COLO668 (cell line): ENCODE measurements around the gene TOR1A.

Experiments
- DNase-seq: peaks from one replicate; lab custom pipeline; 2025; ENCODE audit not compliant: unreplicated experiment; lab: John Stamatoyannopoulos, UW

TOR1A gene

DNA sequence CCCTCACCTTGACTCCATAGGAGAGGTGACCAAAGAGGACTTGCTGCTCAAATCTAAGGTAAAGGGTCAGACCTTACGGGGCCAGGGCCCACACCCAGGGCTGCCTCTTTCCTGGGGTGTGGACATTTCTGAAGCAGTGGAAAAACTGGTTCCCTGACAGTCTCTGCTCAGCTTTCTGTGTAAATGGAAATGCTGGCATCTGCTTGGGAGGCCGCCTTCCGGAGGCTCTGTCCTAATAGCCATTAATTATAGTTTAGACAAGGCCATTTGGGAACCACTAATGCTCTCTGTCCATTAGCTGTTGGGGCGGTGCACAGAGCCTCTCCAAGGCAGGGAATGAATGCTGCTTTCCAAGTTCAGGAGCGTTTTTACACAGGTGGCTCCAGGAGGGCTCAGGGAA is 28.6 kb upstream of the TOR1A start:
- DNase-seq, result no peak

DNA sequence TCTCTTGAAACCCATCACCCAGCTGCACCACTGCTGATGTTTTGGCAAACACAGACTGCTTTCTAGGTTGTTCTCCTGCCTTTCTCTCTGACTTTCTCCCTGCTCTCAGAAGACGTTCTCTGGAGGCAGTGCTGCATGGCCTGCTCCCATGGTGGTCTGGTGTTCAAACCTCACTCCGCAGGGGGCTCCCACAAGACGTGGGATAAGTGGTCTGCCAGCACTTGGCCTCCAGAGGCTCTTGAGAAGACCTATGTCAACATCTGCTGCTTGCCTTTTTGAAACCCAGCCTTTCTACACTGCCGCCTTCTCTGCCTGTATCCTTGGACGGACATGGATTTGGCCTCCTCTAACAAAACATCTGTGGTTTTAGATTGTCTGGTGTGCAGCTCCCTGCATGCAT is 27.9 kb upstream of the TOR1A start:
- no peak for DNase-seq

DNA sequence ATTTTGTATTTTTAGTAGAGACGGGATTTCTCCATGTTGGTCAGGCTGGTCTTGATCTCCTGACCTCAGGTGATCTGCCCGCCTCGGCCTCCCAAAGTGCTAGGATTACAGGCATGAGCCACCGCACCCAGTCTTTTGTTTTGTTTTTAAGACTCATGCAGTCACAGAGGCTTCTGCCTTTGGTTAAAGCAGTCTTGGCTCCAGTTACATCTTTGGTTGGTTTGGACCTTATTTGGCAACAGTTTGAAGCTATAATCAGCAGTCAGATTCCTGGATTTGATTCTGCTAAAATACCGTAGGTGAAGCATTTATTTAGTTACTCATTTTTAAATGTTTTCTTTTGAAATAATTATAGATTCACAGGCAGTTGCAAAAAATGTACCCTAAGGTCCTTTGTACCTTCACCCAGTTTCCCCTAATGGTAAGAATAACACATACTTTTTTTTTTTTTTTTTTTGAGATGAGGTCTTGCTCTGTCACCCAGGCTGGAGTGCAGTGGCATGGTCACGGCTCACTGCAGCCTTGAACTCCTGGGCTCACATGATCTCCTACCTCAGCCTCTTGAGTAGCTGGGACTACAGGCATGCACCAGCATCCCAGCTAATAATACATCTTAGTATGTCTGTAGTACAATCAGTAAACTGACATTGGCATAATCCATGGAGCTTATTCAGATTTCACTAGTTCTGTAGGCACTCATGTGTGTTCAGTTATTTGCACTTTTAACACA is 27.1 kb upstream of the TOR1A start:
- no peak for DNase-seq

DNA sequence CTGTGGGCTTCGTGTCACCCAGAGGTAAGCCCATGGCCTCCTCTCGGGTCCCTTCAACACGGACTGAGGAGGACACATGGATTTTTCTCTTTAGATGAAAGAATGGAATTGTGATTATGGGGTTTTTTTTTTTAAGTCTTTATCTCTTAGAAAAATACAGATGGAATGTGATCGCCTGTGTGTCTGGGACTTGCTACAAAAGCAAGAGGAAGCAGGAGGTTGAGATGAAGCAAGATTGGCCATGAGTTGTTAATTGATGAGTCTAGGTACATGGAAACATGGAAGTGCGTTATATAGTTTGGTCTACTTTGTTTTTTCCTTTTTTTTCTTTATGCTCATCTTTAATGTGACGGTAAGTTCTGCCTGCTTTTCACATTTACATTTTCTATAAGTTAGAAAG is 26.0 kb upstream of the TOR1A start:
- DNase-seq, result no peak

DNA sequence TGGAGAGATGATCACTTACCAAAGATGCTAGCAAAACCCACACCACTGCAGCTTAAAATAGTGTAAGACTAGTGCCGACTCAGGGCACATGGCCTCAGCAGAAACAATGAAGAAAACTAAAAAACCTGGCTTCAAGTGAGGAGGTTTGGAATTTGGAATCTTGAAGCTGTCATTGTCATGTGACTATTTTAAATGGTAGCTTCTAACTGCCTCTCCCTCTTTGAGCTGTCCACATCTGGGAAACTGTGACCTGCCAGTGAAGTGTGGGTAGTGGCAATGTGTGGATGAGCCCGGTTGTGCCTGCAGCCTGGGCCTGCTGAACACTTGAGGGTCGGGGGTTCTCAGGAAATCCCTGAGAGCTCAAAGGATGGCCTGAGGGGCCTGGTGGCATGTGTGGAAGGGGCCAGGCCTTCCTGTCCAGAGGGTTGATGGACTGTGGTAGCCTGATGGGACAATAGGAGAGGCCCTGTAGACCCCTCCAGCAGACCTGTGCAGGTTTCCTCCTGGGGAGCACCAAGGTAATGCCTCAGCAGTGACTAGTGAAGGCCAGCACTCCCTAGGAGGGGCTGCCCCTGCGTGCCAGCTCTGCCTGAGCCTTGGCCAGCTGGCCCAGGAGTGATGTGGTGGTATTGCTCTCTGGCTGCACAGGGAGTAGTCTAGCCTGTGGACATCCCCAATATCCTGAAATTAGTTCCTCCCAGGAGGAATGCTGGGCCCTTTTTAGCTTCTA is 24.9 kb upstream of the TOR1A start:
- DNase-seq, result no peak

DNA sequence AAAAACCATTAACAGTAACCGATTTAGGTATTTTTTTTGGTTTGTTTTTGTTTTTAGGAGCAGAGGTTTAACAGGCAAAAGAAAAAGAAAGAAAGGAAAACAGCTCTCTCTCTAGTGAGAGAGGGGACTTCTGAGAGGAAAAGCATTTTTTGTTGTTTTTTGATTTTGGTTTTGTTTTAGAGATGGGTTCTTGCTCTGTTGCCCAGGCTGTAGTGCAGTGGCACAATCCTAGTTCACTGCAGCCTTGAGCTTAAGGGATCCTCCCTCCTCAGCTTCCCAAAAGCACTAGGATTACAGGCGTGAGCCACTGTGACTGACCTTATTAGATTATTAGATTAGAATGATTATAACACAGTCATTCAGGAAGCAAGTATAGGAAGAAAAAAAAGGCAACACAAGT is 21.4 kb upstream of the TOR1A start:
- DNase-seq, result no peak

DNA sequence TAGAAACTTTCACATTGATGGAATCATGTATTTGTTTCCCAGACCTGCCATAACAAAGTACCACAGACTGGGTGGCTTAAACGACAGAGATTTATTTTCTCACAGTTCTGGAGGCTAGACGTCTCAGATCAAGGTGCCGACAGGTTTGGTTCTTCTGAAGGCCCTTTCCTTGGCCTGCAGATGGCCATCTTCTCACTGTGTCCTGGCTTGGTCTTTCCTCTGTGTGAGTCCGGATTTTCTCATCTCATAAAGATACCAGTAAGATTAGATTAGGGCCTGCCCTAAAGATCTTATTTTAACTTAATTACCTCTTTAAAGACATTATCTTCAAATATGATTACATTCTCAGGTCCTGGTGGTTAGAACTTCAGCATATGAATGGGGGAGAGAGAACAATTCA is 17.1 kb upstream of the TOR1A start:
- DNase-seq, result no peak

DNA sequence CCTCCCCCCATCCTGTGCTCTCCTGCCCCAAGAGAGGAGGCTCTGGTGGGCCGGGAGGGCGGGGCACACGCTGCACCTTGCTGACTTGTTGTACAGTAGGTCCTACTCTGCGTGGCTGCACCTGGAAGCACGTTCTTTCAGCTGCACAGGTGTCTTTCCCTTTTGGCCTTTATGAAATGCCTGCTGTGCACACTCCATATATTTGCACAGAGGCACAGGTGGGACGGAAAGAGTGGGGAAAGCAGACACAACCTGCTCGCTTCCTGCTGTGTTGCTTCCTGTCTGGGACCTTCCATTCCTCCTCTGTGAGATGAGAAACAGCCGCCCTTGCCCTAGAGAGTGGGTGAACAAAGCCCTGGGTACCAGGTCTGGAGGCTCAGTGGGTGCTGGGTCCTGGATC is 16.1 kb upstream of the TOR1A start:
- peak; percentile 88 for DNase-seq

DNA sequence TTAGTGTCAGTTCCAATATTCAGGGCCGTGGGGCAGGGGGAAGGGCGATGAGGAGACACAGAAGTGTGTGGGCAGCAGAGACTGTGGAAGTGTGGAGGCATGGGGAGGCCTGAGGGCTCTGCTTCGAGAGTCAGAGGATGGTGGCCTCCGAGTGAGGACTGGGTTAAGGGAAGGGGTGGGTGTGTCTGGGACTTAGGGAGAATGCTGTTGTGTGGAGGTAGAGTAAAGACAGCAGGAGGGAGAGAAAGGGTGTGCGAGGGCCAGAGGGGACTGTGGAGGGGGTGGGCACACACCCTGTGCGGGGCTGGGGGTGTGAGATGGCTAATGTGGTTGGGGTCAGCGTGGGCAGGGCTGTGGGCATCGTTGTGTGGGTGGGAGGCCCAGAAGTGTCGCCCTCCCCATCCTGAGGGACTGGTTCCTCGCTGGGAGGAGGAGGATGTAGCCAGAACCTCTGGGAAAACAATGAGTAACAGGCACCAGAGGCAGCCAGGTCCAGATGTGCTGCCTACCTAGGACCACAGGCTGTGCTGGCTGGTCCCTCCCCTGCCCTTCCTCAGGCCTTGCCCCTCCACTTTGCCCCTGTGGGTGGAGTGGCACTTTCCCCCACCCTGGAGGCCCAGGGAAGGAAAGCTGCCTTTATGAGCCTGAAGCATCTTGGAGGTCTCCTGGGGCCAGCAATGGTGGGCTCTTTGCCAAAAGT is 15.5 kb upstream of the TOR1A start:
- DNase-seq, result peak; percentile 81

DNA sequence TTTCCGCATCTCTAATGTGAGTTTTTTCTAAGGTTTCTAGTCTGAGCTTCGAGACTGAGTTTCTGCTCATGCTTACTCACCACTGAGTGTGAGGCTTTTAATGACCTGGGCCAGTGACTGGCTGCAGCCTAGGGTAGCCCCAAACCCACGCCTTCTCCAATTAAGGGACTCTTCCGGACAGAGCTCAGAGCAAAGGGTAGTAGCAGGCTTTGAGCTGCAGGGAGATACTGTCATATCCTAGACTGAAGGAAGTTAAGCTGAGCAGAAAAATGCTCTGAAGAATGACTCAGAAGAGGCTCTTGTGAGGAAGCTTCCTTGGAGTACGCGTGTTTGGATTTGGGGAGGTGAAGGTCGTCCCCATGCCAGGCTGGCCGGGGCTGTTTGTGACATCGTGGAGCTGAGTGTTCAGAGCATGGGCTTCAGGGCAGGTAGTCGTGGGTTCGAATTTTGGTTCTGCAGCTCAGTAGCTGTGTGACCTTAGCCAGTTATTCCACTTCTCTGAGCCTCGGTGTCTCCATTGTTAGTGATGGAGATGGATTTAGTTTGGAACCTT is 14.8 kb upstream of the TOR1A start:
- no peak for DNase-seq

DNA sequence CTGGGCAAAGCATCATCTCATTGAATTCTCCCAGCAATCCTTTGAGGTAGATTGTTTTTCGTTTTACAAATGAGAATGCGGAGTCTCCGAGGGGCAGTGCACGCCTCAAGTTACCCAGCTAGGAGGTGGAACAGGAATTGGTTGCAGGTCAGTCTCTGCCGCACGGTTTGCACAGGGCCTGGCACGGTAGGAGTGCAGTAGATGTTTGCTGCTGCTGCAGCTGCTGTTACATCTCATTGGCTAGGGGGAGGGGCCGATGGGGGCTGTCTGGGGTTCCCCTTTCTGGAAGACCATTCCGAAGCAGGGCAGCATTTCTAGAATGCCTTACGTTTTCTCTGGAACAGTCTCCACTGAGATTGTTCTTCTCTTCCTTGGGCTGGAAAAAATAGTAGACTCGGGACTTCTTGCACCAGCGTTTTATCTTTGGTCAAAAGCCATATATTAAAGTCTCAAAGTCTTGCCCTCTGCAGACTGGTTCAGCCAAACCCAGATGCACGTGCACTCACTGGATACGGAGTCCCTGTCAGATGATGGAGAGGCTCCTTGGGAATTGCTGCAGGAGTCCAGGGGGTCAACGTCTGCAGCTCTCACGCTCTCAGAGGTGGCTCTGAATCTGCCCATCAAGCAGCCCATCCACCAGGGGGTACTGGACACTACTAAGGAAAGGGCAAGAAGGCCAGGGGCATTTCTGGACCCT is 12.5 kb upstream of the TOR1A start:
- peak; percentile 30 for DNase-seq

DNA sequence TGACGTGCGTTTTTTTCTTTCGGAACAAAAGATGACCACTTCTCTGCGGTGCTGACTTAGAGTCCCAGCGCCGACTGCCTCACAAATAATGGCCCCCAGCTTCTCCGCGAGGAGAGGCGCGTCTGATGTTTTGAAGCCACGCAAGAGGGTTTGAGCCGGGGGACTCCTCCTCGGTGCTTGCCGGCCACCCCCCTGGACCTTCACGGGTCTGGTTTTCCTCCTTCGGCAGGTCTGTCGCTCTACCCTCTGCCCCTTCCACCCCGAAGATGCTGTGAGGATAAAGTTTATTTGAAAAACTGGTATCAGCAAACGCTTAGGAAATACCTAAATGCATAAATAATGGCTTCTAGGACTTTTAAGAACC is 11.9 kb upstream of the TOR1A start:
- DNase-seq, result peak; percentile 25

DNA sequence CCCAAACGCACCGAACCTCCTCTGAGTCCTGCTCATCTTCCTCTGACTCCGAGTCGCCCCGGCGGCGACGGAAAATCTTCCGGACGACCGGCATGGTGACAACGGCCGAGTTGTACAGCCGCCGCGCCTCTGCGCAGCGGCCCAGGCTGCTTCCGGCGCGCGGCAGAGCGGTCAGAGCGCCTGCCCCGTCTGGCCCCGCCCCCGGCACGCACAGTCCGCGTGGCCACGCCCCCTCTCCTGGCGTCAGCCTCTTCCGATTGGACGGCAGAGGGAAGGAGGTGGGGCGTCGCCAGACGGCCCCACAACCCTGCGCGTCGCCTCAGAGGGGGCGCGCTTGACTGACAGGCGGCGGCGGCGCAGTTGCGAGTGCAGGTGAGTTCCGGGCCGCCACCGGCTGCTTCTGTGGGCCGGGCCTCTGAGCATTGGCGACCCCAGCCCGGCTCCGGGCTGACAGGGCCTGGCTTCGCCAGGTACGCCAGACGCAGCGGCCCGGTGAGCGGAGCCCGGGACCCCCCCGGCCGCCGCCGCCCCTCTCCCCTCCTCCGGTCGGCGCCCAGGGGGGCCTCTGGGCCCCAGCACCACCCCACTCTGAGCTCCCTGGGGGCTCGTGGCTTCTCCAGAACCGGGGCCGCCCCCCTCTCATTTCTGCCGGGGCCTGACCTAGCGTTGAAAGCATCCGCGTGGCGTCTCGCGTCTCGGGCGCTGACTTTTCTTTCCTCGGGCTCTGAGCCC is 11.4 kb upstream of the TOR1A start, which contains the start of the genes C9orf78 and USP20:
TSS of gene C9orf78 (minus strand) at position 148 of the 732 bp plus-strand sequence. CDS start at position 94, 54 bp downstream.
TSS of gene USP20 (plus strand) at position 331 of the 732 bp plus-strand sequence. CDS start 17,098 bp downstream, outside the sequence.
- peak; percentile 99 for DNase-seq

DNA sequence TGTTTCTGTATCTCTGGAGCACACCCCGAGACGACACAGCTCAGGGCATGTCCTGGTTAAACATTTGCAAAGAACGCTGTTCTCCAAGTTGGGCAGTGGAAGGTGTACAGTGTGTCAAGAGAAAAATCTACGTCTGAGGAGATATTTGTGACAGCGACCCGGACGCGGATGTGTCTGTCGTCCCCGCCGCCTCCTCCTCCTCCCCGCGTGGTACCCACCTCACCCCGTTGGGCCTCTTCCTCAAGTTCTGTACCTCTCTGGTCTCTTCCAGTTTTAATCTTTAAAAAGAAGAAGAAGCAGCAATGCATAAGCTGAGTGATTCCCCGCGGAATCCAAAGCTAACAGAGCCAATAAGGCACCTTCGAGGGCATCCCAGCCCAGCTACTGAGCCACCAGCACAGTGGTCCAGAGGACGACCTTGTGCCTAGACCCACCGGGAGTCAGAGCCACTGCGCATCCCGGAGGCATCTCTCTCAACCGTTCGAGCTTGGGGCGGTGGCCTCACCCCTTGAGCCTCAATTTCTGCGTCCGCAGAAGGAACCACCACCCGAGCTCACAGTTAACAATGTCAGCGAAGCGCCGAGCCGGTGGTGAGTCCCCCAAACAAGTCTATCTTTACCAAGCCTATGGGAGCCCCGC is 10.7 kb upstream of the TOR1A start:
- DNase-seq, result no peak

DNA sequence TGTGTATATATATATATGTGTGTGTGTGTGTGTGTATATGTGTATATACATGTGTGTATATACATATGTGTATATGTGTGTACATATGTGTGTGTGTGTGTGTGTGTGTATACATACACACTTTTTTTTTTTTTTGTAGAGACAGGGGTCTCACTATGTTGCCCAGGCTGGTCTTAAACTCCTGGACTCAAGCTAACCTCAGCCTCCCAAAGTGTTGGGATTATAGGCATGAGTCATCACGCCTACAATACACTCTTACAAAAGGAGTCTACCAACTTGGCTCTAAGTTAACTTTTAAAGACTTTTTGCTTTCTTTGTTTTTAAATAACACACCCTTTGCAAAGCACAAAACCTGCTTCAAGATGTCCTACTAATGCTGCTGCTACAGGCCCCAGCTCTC is 9.0 kb upstream of the TOR1A start:
- no peak for DNase-seq

DNA sequence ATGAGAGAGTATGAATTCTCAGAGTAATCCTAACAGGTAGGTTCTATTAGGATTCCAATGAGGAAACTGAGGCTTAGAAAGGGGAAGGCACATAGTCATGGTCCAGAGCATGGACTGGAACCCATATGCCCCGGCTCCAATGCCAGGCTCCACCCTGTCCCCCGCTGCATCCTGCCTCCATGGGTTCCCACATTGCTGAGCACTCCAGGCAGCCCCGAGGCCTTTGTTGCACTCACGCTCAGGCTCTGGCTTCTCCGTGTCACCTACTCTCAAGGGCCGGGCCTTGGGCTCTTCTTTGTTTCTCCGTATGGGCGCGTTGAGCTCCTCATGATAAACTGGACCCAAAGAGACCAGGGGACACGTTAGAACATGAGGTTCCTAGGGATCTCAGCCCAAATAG is 5.0 kb upstream of the TOR1A start:
- no peak for DNase-seq

DNA sequence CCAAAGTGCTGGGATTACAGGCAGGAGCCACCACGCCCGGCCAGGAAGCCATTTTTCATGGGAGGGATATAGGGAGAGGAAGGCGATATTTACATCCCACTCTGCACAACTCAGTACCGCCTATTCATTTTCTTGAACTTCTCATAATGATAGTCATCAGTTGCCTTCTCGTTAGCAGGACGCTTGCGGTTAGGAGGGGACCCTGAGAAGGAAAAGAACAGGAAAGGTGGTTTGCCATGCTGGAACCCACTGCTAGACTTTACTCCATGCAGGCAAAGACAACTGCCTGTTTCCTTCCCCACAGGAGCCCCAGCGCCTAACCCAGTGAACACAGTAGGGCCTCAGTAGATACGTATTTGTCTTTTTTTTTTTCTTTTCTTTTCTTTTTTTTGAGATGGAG is 4.1 kb upstream of the TOR1A start:
- DNase-seq, result no peak

DNA sequence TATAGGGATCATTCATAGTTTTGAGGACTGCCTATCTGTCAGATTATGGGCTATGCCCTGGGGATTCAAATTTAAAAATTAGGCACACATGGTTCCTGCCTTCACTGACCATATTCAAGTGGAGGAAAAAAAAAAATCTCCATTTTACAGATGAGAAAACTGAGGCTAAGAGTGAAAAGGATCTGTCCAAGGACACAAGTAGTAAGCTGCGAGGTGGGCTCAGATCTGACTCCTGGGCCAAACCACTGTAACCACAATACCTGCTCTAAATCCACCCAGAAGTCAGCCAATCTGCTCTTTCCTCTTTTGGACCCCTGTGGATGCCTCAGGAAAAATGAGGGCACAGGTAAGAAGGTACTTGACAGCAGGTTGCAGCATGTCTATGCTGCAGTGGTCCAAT is 2.8 kb upstream of the TOR1A start:
- no peak for DNase-seq

DNA sequence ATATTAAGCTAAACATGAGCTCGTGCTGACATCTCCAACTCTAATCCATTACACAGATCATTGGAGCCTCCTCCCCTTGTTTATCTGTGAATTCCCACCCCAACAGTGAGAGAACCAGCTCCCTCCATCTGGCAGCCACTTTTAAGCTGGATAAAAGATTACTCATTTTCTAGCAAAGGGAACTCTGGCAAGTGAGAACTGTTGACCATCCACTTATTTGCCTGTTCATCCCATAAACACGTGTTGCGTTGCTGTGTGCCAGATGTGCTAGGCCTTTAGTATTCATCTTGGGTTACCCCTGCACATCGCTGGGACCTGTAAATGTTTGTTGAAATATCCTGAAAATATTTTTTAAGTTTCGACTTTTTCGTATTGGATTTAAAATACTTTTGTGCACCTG is 2.4 kb upstream of the TOR1A start:
- no peak for DNase-seq

DNA sequence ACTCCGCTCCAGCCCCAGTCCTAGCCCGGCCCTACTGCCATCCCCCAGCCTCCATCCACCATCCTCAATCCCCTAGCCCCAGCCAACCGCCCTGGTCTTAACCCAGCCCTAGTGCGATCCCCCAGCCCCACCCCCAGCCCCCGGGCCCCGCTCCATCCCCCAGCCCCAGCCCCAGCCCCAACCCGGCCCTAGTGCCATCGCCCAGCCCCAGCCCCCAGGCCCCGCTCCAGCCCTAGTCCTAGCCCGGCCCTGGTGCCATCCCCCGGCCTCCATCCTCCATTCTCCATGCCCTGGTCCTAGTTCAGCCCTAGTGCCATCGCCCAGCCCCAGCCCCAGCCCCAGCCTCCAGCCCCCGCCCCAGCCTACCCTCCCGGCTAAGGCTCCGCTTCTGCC is 398 bp downstream of the TOR1A start:
- no peak for DNase-seq
